Measurements from ENCODE around the gene LHX3. TPM values are rescaled to one million over a fixed set of nuclear protein-coding genes. Genes with fewer than 3 reads are reported as not detected.

Gene LHX3
- polyA plus RNA-seq, 1 donor from 2014 or later: not detected

DNA sequence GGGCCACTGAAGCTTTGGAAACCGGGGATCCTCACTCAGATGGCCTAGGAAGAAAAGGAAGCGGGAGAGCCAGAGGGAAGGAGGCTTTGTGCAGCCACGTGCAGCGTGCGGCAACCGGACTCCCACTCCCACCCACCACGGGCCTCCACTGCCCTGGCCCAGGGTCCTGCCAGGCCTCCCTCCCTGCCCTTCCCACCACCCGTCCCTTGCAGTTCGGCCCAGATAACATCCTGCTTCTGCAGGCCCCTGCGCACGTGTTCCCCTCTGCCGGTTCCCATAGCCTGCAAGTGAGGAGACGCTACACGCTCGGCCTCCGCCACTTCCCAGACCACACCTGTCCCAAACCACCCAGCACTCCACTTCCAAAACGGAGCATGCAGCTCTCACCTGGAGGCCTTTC, 4.3 kb upstream of the LHX3 start:
- Histone ChIP-seq H3K9ac (ENCODE audit: low read length) (no peak overlapping the region), H3K36me3 (ENCODE audit: insufficient read depth, low read length) (peaks cover 2% of the 10 kb centered on the region), H4K20me1 (ENCODE audit: insufficient read depth) (no peaks in the 10 kb centered on the region), H3K9me3 (ENCODE audit: low read length) (no peaks in the 10 kb centered on the region), H3K9me2 (ENCODE audit: insufficient read depth, low read length) (no peaks in the 10 kb centered on the region), H3K27ac (ENCODE audit: low read length) (no peak overlapping the region), H3K27me3 (ENCODE audit: insufficient read depth, low read depth, low read length) (peaks cover 22% of the 10 kb centered on the region), H3K4me2 (ENCODE audit: low read length) (no peak overlapping the region), H3K4me3 (ENCODE audit: low read length) (no peak overlapping the region), H2AFZ (ENCODE audit: low read depth, low read length) (no peak overlapping the region), H3F3A (ENCODE audit: insufficient read depth, low read length, poor library complexity, severe bottlenecking) (no peaks in the 10 kb centered on the region), H3K79me2 (replicated peaks; ENCODE audit: insufficient read depth, low read length) (no peaks in the 10 kb centered on the region)
- TF ChIP-seq, protein P1, sequence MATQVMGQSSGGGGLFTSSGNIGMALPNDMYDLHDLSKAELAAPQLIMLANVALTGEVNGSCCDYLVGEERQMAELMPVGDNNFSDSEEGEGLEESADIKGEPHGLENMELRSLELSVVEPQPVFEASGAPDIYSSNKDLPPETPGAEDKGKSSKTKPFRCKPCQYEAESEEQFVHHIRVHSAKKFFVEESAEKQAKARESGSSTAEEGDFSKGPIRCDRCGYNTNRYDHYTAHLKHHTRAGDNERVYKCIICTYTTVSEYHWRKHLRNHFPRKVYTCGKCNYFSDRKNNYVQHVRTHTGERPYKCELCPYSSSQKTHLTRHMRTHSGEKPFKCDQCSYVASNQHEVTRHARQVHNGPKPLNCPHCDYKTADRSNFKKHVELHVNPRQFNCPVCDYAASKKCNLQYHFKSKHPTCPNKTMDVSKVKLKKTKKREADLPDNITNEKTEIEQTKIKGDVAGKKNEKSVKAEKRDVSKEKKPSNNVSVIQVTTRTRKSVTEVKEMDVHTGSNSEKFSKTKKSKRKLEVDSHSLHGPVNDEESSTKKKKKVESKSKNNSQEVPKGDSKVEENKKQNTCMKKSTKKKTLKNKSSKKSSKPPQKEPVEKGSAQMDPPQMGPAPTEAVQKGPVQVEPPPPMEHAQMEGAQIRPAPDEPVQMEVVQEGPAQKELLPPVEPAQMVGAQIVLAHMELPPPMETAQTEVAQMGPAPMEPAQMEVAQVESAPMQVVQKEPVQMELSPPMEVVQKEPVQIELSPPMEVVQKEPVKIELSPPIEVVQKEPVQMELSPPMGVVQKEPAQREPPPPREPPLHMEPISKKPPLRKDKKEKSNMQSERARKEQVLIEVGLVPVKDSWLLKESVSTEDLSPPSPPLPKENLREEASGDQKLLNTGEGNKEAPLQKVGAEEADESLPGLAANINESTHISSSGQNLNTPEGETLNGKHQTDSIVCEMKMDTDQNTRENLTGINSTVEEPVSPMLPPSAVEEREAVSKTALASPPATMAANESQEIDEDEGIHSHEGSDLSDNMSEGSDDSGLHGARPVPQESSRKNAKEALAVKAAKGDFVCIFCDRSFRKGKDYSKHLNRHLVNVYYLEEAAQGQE (IDR thresholded peaks at IDR 0.05; ENCODE audit: borderline replicate concordance): no peak
- TF ChIP-seq EZH2 (IDR thresholded peaks at IDR 0.05; ENCODE audit: borderline replicate concordance, insufficient read depth, low read length, poor library complexity, severe bottlenecking) (no peak), POLR2AphosphoS5 (IDR thresholded peaks at IDR 0.05) (no peak), SMC3 (conservative IDR thresholded peaks at IDR 0.05; ENCODE audit: poor library complexity) (no peak), TAF1 (IDR thresholded peaks at IDR 0.05; ENCODE audit: low read depth) (no peak), EP300 (conservative IDR thresholded peaks at IDR 0.05; ENCODE audit: poor library complexity, severe bottlenecking) (no peak), MXI1 (conservative IDR thresholded peaks at IDR 0.05; ENCODE audit: poor library complexity, severe bottlenecking) (no peak), RAD21 (conservative IDR thresholded peaks at IDR 0.05) (no peak)
- TF ChIP-seq, protein P2, sequence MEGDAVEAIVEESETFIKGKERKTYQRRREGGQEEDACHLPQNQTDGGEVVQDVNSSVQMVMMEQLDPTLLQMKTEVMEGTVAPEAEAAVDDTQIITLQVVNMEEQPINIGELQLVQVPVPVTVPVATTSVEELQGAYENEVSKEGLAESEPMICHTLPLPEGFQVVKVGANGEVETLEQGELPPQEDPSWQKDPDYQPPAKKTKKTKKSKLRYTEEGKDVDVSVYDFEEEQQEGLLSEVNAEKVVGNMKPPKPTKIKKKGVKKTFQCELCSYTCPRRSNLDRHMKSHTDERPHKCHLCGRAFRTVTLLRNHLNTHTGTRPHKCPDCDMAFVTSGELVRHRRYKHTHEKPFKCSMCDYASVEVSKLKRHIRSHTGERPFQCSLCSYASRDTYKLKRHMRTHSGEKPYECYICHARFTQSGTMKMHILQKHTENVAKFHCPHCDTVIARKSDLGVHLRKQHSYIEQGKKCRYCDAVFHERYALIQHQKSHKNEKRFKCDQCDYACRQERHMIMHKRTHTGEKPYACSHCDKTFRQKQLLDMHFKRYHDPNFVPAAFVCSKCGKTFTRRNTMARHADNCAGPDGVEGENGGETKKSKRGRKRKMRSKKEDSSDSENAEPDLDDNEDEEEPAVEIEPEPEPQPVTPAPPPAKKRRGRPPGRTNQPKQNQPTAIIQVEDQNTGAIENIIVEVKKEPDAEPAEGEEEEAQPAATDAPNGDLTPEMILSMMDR (IDR thresholded peaks at IDR 0.05; ENCODE audit: poor library complexity, severe bottlenecking): no peak

DNA sequence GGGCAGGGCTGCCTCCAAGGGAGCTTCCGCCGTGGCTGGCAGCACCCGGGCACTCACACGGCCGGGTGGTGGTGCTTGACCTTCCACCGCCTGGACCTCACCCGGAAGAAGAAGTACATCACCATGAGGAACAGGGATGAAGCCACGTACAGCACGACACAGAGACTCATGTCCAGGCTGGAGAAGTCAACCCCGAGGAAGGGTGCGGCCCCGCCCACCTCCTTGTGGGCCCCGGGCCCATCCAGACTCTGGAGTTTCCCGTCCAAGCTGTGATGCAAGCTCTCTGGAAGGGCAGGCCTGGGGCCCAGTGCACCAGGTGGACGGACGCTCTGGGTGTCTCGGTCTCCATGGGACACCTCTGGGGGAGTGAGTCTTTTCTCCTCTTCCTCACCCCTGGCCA, 3.7 kb upstream of the LHX3 start:
- Histone ChIP-seq H3K36me3 (ENCODE audit: insufficient read depth, low read length) (no peaks in the 10 kb centered on the region), H3K27me3 (ENCODE audit: insufficient read depth, low read depth, low read length) (peaks cover 27% of the 10 kb centered on the region), H3K9ac (ENCODE audit: low read length) (no peak overlapping the region), H2AFZ (ENCODE audit: low read depth, low read length) (no peak overlapping the region), H3K9me2 (ENCODE audit: insufficient read depth, low read length) (no peaks in the 10 kb centered on the region), H3F3A (ENCODE audit: insufficient read depth, low read length, poor library complexity, severe bottlenecking) (no peaks in the 10 kb centered on the region), H3K79me2 (replicated peaks; ENCODE audit: insufficient read depth, low read length) (no peaks in the 10 kb centered on the region), H3K4me3 (ENCODE audit: low read length) (no peak overlapping the region), H3K9me3 (ENCODE audit: low read length) (no peaks in the 10 kb centered on the region), H3K4me2 (ENCODE audit: low read length) (no peak overlapping the region), H3K27ac (ENCODE audit: low read length) (no peak overlapping the region), H4K20me1 (ENCODE audit: insufficient read depth) (no peaks in the 10 kb centered on the region)
- TF ChIP-seq, protein P2 (IDR thresholded peaks at IDR 0.05; ENCODE audit: poor library complexity, severe bottlenecking): no peak
- TF ChIP-seq RAD21 (conservative IDR thresholded peaks at IDR 0.05) (no peak), TAF1 (IDR thresholded peaks at IDR 0.05; ENCODE audit: low read depth) (no peak), MXI1 (conservative IDR thresholded peaks at IDR 0.05; ENCODE audit: poor library complexity, severe bottlenecking) (no peak), EZH2 (IDR thresholded peaks at IDR 0.05; ENCODE audit: borderline replicate concordance, insufficient read depth, low read length, poor library complexity, severe bottlenecking) (no peak), SMC3 (conservative IDR thresholded peaks at IDR 0.05; ENCODE audit: poor library complexity) (no peak), POLR2AphosphoS5 (IDR thresholded peaks at IDR 0.05) (no peak), EP300 (conservative IDR thresholded peaks at IDR 0.05; ENCODE audit: poor library complexity, severe bottlenecking) (no peak)
- TF ChIP-seq, protein P1 (IDR thresholded peaks at IDR 0.05; ENCODE audit: borderline replicate concordance): no peak
